Right lung (tissue), 5 donors: ENCODE data around the gene UQCRC1. TPM values are rescaled to one million over a fixed set of nuclear protein-coding genes. Genes with fewer than 3 reads are reported as not detected.
"Not testable (repeated sequence)": the region's sequence is repeated elsewhere in the genome, so short reads cannot be mapped to it uniquely, and the experiment has no call there.

Experiments used
- DNase-seq, 2 donors: peaks; one replicate each; pipeline ENCODE4 v3.0.0-alpha.2; 2013
- polyA plus RNA-seq, 5 donors: library from polyadenylated mRNA; unstranded; fragments of 120-200 nt; gene quantifications; one replicate each; pipeline versions ENCODE4 v1.2.1 to v1.2.3, GENCODE V29; 2013; ENCODE audit warnings: inconsistent platforms in 1 of 5, low replicate concordance in 1 of 5; ENCODE audit not compliant: insufficient read length in 5 of 5, insufficient read depth in 1 of 5

The UQCRC1 gene
- polyA plus RNA-seq, 5 donors, result 141 to 169 (median 147) TPM

DNA sequence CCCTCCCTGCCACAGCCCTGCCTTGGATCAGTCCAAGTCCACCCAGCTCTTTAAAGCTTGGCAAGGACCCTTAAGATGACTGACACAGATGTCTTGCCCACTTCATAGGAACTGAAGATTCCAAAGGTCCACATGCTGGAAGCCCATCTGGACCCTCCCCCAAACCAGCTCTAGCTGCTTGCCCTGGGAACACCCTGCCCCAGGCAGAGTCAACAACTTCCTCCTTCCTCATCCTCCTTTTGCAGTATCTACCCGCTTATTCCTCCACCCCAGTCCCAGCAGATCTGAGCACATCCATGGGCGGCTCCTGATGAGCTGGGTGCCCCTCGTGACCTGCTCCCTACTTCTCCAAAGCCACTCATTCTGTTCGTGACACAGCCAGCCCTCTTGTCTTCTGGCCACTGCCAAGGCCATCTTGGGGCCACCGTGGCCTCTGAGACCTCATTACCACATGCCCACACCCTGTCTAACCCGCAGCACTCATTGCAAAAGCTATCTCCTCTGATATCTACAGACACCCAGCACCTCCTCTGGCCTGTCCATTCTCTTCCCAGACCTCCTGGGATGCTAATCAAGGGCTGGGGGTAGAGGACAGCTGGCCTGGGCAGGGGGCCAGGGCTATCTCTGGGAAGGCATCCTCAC, 50.8 kb downstream of the UQCRC1 start:
- no peak for DNase-seq

DNA sequence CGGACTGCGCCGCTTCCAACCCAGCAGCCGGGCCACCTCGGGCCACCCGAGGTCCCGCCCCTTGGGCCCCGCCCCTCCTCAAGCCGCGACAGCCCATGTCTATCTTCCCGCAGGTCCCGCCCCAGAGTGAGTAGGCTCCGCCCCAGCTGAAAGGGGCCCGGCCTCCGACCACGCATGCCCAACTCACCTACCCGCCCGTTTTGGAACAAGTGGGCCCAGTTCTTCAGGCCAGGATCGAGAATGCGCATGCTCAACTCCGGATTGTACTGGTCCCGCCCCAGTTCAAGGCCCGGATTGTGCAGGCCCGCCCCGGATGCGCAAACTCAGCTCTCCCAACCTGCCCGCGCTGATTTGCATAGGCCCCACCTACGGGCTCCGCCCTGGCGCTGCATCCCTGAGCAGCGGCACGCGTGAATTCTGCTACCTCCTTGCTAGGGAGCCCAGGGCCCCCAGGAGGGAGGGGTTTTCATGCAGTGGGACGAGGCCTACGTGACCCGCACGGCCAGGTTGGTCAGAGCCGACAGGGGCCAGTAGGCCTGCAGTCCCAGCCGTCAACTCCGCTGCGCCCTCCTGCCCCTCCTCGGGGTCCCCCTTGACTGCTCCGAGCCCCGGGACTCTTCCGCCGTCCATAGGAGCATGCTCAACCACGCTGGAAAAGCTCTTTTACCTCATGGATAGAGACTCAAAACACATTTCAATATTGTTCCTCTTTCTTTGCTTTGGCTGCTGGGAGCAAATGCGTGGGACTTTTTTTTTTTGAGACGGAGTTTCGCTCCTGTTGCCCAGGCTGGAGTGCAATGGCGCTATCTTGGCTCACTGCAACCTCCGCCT, 52.4 kb downstream of the UQCRC1 start, which contains the start of gene PFKFB4:
TSS of gene PFKFB4 (minus strand) at position 8 of the 831 bp plus-strand sequence. CDS start 26 bp downstream, outside the sequence.
- peak; percentile 98 to 99 for DNase-seq

DNA sequence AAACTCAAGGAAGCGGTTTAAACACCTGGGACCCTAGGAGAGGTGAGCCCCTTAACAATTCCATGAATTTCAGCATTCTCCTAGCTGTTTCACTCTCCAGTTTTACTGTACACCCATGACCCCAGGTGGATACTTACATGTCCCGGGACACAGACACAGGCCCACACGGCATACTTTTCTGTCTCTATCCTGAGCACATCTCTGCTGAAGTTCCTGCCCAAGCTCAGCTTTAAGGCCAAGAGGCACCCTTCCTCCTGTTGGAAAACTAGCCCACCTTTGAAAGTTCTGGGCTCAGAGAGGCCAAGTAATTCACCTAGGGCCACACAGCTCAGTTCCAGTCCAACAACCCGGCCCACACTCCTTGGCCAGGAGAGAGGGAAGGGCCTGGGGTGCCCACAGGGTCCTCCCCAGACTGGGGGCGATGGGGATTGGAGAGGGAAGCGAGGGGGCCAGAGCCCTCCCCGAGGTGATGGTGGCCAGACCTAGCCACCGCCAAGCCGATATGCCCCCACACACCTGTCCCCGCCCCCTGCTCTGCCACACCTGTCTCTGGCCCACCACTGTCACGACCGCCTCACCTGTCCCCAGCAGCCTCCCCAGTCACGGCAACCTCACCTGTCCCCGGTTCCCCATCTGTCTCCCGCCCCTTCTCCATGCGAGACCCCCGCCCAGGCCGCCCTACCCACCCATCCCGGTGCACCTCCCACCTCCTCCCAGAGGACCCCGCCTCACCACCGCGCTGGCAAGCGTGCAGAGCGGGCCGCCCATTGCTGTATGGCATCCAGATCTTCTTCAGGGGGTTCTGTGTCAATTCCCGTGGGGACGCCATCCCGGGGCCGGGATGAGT, 53.3 kb downstream of the UQCRC1 start:
- no peak for DNase-seq

DNA sequence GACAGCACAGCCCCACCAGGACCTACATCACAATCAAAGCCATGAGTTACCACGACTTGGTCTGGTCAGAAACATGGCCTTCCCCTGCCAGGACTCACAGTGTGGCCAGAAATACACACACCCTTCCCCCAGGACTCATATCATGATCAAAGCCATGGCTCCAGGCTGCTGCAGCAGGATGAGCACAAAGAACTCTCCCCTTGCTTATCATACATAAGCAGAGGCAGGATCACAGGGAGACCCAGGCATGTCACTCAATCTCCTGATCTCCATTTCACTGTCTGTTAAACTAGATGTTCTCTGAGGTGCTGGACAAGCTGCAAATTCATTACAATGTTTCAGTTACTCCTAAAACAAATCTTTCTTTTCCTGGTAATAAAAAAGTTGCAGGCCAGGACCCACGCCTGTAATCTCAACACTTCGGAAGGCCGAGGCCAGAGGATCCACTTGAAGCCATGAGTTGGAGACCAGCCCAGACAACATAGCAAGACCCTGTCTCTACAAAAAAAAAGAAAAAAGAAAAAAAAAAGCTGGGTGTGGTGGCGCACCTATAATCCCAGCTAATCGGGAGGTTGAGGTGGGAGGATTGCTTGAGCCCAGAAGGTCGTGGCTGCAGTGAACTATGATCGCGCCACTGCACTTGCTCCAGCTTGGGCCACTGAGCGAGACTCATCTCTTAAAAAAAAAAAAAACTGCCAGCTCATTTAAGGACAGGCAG, 54.1 kb downstream of the UQCRC1 start:
- DNase-seq, result no peak

DNA sequence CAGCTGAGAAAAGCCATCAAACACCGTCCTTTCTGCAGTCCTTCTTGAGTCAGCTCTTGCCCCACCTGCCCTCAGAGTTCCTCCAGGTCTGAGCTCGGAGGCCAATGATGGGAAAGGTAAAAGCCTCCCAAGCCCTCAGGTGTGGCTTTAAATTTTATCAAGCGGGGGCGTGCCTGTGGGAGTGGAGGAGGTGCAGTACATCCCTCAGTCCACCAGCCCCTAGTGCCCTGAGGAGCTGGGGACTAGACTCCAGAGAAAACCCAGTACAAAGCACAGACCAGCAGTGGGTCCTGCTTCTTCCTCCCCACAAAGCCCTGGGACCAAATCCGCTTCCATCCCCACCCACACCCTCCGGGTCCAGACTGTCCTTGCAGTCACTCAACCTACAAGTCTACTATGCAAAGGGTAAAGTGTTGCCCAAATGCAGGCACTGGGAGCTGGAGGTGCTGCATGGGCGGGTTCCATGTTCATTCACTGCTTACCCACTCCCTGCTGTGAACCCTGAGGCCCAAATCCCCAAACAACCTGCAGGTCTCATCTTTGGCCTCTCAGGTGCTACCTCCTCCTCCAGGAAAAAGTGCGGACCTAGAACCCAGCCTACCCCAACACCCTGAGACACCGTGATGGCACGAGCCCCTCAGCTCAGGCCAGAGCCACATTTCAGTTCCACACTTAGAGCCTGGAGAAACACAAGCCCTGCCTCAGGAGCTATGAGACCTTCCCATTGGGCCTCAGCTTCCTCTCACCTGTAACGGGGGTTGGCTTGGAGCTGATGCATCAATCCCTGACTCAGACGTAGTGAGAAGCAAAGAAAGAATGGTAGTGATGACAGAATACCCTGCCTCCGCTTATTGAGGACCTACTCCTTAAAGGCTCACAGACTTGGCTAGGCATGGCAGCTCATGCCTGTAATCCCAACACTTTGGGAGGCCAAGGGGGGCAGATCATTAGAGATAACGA, 55.3 kb downstream of the UQCRC1 start:
- no peak for DNase-seq

DNA sequence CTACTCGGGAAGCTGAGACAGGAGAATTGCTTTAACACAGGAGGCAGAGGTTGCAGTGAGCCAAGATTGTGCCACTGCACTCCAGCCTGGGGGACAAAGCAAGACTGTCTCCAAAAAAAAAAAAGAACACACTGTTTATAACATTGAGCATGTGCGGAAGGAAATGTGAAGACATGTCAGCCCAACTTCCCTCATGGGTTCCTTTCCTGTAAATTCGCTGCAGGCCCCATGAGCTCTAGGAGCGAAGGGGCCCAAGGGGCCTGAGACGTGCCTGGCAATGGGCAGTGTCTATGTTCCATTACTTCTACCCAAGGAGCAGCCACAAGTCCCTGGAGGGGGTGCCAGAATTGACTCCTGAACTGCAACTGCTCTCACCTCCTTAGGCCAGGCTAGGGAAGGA, 56.1 kb downstream of the UQCRC1 start:
- no peak for DNase-seq

DNA sequence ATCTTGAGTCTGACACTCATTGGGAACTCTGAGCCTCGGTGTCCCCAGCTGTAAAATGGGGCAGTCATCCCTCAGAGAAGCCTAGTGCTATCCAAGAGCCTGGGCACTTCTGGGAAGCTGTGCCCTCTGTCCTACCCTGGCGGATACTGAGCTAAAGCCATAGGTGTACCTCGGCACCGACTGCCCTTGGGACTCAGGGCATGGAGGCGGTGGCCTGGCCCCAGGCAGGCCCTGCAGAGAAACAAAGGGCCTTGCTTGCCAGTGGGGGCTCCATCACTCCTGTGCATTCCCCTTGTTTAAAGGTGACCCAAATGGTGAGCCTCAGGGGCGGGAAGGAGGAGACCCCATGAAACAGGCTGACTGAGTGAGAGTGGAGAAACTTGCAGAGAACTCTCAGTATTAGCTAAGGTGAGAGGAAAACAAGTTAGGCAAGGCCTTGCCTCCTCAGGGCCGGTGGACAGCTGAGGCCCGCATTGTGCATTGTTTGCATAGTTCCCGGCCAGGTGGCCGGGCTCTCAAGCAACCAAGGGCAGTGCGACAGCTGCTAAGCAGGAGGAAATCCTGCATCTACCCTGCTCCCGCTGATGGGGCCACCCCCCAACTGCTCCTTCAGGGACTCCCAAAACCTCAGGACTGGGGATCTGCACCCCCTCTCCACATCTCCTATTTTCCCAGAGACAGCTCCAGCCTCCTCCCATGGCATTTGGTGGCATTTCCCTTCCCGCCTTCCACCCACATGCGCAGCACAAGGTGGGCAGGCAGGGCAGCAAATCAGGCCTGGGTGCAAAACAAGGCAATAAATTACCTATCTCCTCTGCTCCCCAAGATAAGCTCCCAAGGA, 57.1 kb downstream of the UQCRC1 start:
- DNase-seq, result no peak

DNA sequence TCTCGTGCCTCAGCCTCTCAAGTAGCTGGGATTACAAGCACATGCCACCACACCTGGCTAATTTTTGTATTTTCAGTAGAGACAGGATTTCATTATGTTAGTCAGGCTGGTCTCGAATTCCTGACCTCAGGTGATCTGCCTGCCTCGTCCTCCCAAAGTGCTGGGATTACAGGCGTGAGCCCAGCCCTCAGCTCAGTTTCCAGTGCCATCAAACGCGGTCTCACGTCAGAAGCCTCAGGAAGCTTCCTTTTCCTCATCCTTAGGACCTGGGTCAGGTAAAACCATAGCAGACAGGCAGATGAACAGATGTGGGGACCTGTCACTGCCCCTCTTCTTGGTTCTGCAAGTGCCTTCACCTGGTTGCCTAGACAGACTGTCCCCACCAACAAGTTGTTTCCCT, 57.8 kb downstream of the UQCRC1 start:
- DNase-seq, result not testable (repeated sequence)

Other genes starting within 250 kb of the UQCRC1 start
- under 1 TPM; 0.29 to 0.46 (median 0.34) TPM for gene FBXW12, start 237.4 kb downstream of the UQCRC1 start, polyA plus RNA-seq
- 100 to 1,000 TPM in 3 of 5 donors, 10 to 100 TPM in 2; 77.3 to 119 (median 107) TPM for gene PLXNB1, start 179.6 kb downstream of the UQCRC1 start, polyA plus RNA-seq
- 10 to 100 TPM; 14.3 to 16.4 (median 14.7) TPM for gene CCDC51, start 169.5 kb downstream of the UQCRC1 start, polyA plus RNA-seq
- 100 to 1,000 TPM; 254 to 310 (median 266) TPM for gene TMA7, start 169.4 kb downstream of the UQCRC1 start, polyA plus RNA-seq
- gene ATRIP, start 162.9 kb downstream of the UQCRC1 start, polyA plus RNA-seq, result 10 to 100 TPM; 10.7 to 14.0 (median 12.8) TPM
- 100 to 1,000 TPM in 3 of 5 donors, 10 to 100 TPM in 2; 88.9 to 126 (median 102) TPM for gene SHISA5, start 105.5 kb downstream of the UQCRC1 start, polyA plus RNA-seq
- 10 to 100 TPM in 1 of 5 donors, 1 to 10 TPM in 4; 5.5 to 10.9 (median 7.5) TPM for gene PFKFB4, start 52.8 kb downstream of the UQCRC1 start, polyA plus RNA-seq
- gene UCN2, start 45.9 kb downstream of the UQCRC1 start, polyA plus RNA-seq, result under 1 TPM in 3 of 5 donors, not detected in 2; 0.17 to 0.33 (median 0.22) TPM
- gene COL7A1, start 14.3 kb downstream of the UQCRC1 start, polyA plus RNA-seq, result 10 to 100 TPM in 2 of 5 donors, 1 to 10 TPM in 3; 4.4 to 12.9 (median 9.3) TPM
- under 1 TPM in 1 of 5 donors, not detected in 4; 0.24 TPM for gene TMEM89, start 12.1 kb upstream of the UQCRC1 start, polyA plus RNA-seq
- 10 to 100 TPM; 11.5 to 17.7 (median 16.7) TPM for gene SLC26A6, start 25.8 kb upstream of the UQCRC1 start, polyA plus RNA-seq
- 1 to 10 TPM in 1 of 5 donors, under 1 TPM in 4; 0.56 to 1.5 (median 0.99) TPM for gene CELSR3, start 53.2 kb upstream of the UQCRC1 start, polyA plus RNA-seq
- 10 to 100 TPM; 13.0 to 21.2 (median 18.4) TPM for gene NCKIPSD, start 76.3 kb upstream of the UQCRC1 start, polyA plus RNA-seq
- 100 to 1,000 TPM; 204 to 224 (median 221) TPM for gene IP6K2, start 107.6 kb upstream of the UQCRC1 start, polyA plus RNA-seq
- gene PRKAR2A, start 238.2 kb upstream of the UQCRC1 start, polyA plus RNA-seq, result 10 to 100 TPM; 25.7 to 36.9 (median 32.5) TPM